ENCODE data around the gene ABHD6. TPM values are rescaled to one million over a fixed set of nuclear protein-coding genes. Genes with fewer than 3 reads are reported as not detected.
"Not testable (repeated sequence)": the region's sequence is repeated elsewhere in the genome, so short reads cannot be mapped to it uniquely, and the experiment has no call there.

ABHD6 gene
- total RNA-seq, 1 experiment from 2014 or later, result 8.9 TPM

DNA sequence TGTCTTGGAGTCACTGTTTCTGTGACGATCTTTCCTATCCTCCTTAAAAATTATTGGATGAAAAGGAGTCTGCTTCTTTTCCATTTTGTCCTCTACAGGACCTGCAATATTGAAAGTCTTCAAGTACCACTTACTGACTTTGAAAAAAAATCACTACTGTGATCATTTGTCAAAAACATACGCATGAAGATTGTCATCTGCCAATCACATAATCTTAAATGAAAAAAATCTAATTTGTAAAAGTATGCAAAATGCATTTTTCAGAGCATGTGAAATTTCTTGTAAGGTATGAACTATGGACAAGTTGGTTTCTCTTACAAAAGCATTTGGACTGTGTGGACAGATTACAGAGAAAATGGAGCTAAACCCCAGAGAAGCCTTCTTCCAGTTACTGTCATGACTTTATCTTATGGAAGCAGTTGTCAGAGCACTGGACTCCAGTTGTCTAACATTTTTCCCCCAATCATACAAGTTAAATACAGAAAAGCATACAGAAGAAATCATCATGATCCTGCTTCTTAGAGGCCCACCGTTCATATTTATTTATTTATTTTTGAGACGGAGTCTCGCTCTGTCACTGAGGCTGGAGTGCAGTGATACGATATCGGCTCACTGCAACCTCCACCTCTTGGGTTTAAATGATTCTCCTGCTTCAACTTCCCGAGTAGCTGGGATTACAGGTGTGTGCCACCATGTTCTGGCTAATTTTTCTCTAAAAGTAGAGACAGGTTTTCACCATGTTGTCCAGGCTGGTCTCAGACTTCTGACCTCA lies 91.7 kb downstream of the ABHD6 start:
- DNase-seq (ENCODE audit: low read depth), result no peak
- in situ Hi-C loops (cut with HindIII; ENCODE audit: low pct_unique_long_range_greater_than_20kb, low sequenced_read_pairs), result no loop called here

DNA sequence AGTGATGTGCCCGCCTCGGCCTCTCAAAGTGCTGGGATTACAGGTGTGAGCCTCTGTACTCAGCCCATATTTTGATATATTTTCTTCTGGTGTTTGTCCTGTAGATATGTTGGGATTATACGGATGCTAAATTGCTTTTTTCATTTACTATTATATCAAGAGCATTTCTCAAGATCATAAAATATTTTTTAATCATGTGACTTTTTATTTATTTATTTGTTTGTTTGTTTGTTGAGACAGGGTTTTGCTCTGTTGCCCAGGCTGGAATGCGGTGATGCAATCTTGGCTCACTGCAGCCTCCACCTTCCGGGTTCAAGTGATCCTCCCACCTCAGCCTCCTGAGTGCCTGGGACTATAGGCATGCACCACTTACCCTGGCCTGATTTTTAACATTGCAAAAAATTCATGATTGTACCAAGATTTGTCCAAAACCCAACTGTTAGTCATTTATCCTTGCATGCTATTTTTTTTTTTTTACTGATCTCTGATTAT lies 92.4 kb downstream of the ABHD6 start:
- no peak for DNase-seq (ENCODE audit: low read depth)
- in situ Hi-C loops (cut with HindIII; ENCODE audit: low pct_unique_long_range_greater_than_20kb, low sequenced_read_pairs), result no loop called here

DNA sequence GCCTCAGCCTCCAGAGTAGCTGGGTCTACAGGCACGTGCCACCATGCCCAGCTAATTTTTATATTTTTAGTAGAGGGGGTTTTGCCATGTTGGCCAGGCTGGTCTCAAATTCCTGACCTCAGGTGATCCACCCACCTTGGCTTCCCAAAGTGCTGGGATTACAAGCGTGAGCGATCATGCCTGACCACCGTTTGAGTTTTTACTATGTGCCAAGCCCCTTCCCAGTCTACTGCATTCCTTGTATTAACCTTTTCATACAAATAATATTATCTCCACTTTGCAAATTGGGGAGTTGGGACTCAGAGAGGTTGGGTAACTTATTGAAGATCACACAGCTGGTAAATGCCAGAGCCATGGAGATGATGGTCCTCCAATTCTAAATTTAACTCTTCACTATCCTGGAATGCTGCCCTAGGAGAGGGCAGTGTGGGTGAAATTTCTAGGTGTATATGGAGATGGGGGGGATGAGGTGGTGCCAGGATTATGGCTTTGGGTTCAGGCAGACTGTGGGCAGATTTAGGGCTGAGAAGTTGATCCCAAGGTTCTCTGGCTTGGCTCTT lies 94.1 kb downstream of the ABHD6 start:
- in situ Hi-C loops (cut with HindIII; ENCODE audit: low pct_unique_long_range_greater_than_20kb, low sequenced_read_pairs), result no loop called here
- no peak for DNase-seq (ENCODE audit: low read depth)

DNA sequence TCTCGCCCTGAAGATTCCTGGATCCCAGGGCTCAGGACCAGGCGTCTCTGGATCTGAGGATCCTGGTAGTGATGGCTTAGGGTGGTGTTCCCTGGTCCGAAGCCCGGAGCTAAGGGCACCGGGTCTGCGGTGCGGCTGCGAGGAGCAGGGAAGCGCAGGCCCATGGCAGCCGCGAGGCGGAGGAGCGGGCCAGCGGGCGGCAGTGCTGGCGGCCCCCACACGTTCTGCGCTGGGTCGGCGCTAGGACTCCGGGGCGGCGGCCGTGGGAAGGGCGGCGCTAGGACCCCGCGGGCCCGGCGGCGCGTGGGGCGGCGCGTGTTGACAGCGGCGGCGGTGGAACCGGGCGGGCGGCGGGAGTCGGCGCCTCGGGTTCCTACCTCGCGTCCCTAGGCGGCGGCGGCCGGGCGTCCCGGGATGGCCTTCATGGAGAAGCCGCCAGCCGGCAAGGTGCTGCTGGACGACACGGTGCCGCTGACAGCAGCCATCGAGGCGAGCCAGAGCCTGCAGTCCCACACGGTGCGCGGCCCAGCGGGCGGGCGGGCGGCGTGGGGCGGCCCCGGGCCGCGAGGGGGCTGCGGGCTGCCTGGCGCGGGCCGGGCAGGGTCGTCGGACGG lies 95.1 kb downstream of the ABHD6 start, which contains the start of gene PXK:
PXK (plus strand) TSS at position 318 of the 614 bp plus-strand sequence; CDS start at position 415, 97 bp downstream.
- in situ Hi-C loops (cut with HindIII; ENCODE audit: low pct_unique_long_range_greater_than_20kb, low sequenced_read_pairs), result no loop called here
- DNase-seq (ENCODE audit: low read depth), result peak; percentile 65

DNA sequence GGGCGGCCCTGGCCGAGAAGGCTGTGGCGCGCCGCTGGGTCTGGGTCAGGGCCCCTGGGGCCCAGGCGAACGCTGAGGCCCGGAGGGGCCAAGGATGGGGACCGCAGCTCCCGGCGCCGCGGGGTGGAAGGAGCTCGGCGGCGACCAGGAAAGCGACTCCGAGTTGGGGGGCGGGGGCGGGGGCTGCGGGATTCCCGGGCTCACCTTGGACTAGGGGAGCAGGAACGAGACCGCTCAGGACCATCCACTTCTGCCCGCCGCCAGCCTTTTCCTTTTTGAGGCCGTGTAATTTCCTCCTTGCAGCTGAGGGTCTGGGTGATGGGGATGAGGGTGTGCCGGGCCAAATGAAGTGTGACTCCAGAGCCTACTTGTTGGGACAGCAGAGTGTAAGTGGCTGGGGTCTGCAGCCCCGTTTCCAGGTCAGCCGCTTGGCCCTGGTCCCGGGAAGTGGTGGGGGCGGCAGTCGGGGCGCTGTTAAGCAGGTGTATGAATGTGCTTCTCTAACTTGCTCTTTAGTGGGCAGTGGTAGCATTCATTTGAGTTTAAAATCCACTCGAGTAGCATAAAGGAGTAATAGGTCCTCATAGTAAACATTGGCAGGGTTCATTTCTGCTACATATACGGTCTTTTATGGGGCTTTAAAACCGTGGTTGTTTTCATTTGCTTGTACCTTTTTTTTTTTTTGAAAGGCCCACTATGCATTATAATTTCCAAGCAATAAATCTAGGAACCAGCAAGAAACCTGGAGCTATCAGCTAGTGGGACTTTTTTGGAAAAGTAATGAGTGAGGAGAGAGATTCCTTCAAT lies 95.8 kb downstream of the ABHD6 start:
- DNase-seq (ENCODE audit: low read depth), result peak; percentile 33
- in situ Hi-C loops (cut with HindIII; ENCODE audit: low pct_unique_long_range_greater_than_20kb, low sequenced_read_pairs), result no loop called here

DNA sequence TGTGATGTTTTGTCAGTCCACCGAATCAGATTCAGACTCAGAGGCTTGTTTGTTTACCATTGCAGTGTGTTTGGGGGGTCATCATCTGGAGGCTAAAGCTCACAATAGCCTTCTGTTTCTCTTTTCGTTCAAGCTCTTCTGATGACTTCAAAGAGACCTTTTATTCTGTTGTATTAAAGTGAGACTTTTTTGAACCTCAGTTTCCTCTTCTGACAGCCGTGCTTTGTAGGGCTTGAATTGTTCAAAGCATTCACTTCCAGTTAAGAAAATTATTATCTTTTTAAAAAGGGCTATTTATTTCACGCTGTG lies 96.4 kb downstream of the ABHD6 start:
- in situ Hi-C loops (cut with HindIII; ENCODE audit: low pct_unique_long_range_greater_than_20kb, low sequenced_read_pairs), result no loop called here
- no peak for DNase-seq (ENCODE audit: low read depth)

DNA sequence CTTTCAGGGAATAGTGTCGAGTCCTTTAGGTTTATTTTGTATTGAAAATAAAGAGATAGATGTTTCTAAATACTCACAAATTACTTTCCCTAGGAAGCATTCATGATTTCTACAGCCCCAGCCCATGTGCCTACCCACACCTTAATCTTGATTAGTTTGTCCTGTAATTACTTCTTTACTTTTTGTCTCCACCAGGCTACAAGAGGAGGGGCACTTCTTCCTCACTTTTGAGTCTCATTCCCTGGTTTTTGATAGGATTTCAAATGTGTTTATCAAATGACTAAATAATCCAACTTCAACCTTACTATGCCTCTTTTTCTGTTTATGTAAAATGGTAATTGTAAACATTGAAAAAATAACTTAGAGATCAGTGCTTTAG lies 96.9 kb downstream of the ABHD6 start:
- no peak for DNase-seq (ENCODE audit: low read depth)
- in situ Hi-C loops (cut with HindIII; ENCODE audit: low pct_unique_long_range_greater_than_20kb, low sequenced_read_pairs), result no loop called here

DNA sequence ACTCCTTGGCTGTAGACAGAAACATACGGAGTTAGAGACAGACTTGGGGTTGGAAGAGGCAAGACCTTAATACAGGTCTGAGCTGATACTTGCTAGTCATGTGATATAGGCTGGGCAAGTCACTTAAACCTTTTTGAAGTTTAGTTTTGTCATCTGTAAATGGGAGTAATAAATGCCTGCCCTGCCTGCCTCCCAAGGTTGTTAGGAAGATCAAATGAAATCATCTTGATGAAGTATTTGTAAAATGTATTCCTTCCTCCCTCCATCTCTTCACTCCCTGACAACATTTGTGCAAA lies 98.0 kb downstream of the ABHD6 start:
- no peak for DNase-seq (ENCODE audit: low read depth)
- in situ Hi-C loops (cut with HindIII; ENCODE audit: low pct_unique_long_range_greater_than_20kb, low sequenced_read_pairs), result no loop called here

DNA sequence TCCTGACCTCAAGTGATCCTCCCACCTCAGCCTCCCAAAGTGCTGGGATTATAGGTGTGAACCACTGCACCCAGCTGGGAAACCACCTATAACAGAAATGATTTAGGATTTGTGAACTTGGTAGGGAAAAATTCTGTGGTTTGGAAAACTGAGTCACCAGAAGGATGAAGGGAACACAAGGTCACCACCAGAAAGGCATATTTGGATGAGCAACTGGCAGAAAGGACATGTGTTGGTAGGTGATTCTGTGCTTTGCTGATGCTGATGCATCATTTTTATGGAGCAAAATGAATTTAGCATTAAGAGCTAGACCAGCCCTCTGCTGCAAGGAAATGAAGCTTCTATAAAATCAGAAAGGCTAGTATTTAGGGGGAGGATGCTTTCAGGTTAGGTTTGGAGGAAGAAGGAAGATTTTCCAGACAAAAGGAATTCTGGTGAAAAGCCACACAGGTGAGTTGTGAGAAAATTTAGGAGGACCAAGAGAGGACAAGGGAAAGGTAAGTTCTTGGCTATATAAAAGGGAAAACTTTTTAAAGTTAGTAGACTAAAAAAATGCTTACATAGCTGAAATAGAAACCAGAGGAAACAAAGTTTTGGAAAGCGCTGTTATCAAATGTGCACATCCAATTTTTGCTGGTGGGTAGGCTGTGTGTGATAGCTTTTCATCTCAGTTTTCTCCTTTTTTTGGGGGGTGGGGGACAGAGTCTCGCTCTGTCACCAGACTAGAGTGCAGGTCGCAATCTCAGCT lies 98.7 kb downstream of the ABHD6 start:
- in situ Hi-C loops (cut with HindIII; ENCODE audit: low pct_unique_long_range_greater_than_20kb, low sequenced_read_pairs), result no loop called here
- DNase-seq (ENCODE audit: low read depth), result peak; percentile 42

DNA sequence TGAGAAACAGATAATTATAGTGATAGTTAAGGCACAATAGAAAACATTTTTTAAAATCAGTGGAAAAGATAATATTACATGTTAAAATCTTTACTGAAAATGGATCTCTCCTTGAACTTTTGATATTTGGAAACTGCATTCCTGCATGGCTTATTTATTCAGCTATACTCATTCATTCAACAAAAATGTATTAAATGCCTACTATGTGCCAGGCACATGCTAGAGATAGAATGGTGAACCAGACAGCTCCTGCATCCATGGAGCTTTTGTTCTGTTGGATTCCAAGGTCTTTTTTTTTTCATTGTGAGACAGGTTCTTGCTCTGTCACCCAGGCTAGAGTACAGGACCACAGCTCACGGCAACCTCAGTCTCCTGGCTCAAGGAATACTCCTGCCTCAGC lies 99.6 kb downstream of the ABHD6 start:
- in situ Hi-C loops (cut with HindIII; ENCODE audit: low pct_unique_long_range_greater_than_20kb, low sequenced_read_pairs), result no loop called here

DNA sequence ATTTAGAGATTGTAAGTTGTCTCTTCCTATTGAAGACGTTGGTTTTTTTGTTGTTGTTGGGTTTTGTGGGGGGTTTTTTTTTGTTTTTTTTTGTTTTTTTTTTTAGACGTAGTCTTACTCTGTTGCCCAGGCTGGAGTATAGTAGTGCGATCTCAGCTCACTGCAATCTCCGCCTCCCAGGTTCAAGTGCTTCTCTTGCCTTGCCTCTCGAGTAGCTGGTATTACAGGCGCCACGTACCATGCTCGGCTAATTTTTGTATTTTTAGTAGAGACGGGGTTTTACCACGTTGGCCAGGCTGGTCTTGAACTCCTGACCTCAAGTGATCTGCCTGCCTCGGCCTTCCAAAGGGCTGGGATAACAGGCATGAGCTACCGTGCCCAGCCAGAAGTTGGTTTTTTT lies 101.6 kb downstream of the ABHD6 start:
- in situ Hi-C loops (cut with HindIII; ENCODE audit: low pct_unique_long_range_greater_than_20kb, low sequenced_read_pairs); DNase-seq (ENCODE audit: low read depth): not testable (repeated sequence)

More for the DNA sequence above, 99.6 kb downstream of the ABHD6 start:
- no peak for DNase-seq (ENCODE audit: low read depth)

DNA sequence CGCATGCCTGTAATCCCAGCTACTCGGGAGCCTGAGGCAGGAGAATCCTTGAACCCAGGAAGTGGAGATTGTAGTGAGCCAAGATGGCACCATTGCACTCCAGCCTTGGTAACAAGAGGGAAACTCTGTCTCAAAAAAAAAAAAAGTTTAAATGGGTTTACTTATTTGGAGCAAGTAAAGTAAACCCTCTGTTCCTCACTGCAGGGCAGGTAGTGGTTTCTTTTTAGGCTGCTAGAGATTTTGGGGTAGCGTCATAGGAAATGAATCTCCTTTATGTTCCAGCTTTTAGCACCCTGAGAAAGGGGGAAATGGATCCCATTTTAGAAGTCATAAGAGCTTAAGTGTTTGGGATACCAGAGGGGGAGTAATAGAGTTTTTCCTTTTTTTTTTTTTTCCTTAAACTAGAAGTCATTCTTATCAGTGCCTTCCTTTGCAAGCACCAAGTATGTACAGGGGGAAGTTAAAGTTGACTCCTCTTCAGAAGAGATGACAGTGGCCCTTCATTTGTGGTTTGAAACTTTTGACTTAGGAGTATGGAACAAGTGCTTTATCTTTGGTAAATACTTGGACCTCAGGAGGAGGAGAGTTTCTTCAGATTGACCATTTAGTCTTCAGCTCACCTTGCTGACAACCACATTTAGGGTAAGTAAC lies 103.1 kb downstream of the ABHD6 start:
- DNase-seq (ENCODE audit: low read depth), result no peak
- in situ Hi-C loops (cut with HindIII; ENCODE audit: low pct_unique_long_range_greater_than_20kb, low sequenced_read_pairs), result no loop called here

DNA sequence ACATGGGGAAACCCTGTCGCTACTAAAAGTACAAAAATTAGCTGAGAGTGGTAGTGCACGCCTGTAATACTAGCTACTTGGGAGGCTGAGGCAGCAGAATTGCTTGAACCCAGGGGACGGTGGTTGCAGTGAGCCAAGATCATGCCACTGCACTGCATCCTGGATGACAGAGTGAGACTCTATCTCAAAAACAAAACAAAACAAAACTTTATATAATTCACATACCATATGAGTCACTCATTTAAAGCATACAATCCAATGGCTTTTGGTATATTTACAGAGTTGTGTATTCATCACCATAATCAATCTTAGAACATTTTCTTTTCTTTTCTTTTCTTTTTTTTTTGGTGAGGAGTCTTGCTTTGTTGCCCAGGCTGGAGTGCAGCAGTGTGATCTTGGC lies 103.8 kb downstream of the ABHD6 start:
- DNase-seq (ENCODE audit: low read depth), result no peak
- in situ Hi-C loops (cut with HindIII; ENCODE audit: low pct_unique_long_range_greater_than_20kb, low sequenced_read_pairs), result no loop called here

DNA sequence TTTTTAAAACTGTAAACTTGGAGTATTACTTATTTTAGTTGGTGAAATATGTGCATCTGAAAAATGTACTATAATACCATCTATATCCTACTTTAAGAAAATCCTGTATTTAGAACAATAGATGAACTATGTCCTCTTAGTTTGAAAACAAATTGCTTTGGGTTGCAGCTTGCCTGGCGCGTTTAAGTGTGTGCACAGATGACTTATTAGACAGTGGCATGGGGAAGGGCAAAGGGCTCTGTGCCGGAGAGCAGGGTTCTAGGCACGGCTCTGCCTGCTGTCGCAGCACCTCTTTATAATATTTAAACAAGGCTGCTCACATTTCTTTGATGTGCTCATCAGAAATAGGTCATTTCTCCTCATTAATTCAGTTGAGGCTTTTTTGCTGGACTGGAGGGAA lies 105.1 kb downstream of the ABHD6 start:
- DNase-seq (ENCODE audit: low read depth), result no peak
- in situ Hi-C loops (cut with HindIII; ENCODE audit: low pct_unique_long_range_greater_than_20kb, low sequenced_read_pairs), result no loop called here
